Astrocyte (in vitro differentiated cells and primary cell): ENCODE results near the gene GORASP2. TPM values are rescaled to one million over a fixed set of nuclear protein-coding genes. Genes with fewer than 3 reads are reported as not detected.

Source experiments
- DNase-seq: peaks from one replicate; pipeline ENCODE4 v3.0.0-alpha.2; 2010; ENCODE audit warnings: low read depth
- FAIRE-seq: peaks from 2 replicates; lab custom pipeline; 2011; peaks lifted over from hg19 to GRCh38; lab: Jason Lieb, UNC
- H2AFZ ChIP-seq: 2 replicates; pipeline ENCODE4 v1.6.0; 2012; ENCODE audit warnings: low read depth, low read length, inconsistent platforms
- H3K27ac ChIP-seq: 2 replicates; pipeline ENCODE4 v1.5.1; 2011; ENCODE audit warnings: low read depth, low read length, inconsistent platforms
- H3K27me3 ChIP-seq: 2 replicates; pipeline ENCODE4 v1.6.0; 2011; ENCODE audit warnings: low read length, inconsistent platforms; ENCODE audit not compliant: insufficient read depth
- H3K36me3 ChIP-seq: 2 replicates; pipeline ENCODE4 v1.5.1; 2011; ENCODE audit warnings: low read length, inconsistent platforms; ENCODE audit not compliant: insufficient read depth
- H3K4me1 ChIP-seq: 2 replicates; pipeline ENCODE4 v1.5.1; 2011; ENCODE audit warnings: low read length, inconsistent platforms; ENCODE audit not compliant: insufficient read depth
- H3K4me2 ChIP-seq: 2 replicates; pipeline ENCODE4 v1.6.0; 2012; ENCODE audit warnings: low read length, inconsistent platforms
- H3K4me3 ChIP-seq: 2 replicates; pipeline ENCODE4 v1.5.1; 2011; ENCODE audit warnings: low read depth, mild to moderate bottlenecking, low read length, inconsistent platforms; ENCODE audit not compliant: insufficient read depth
- H3K79me2 ChIP-seq: 2 replicates; pipeline ENCODE4 v1.6.0; 2012; ENCODE audit warnings: mild to moderate bottlenecking, low read length, inconsistent platforms; ENCODE audit not compliant: insufficient read depth
- H3K9ac ChIP-seq: 2 replicates; pipeline ENCODE4 v1.6.0; 2012; ENCODE audit warnings: mild to moderate bottlenecking, low read length, inconsistent platforms
- H3K9me3 ChIP-seq: 2 replicates; pipeline ENCODE4 v1.5.1; 2012; ENCODE audit warnings: low read depth, mild to moderate bottlenecking, low read length, inconsistent platforms; ENCODE audit not compliant: insufficient read depth
- H4K20me1 ChIP-seq: 2 replicates; pipeline ENCODE4 v1.6.0; 2012; ENCODE audit warnings: low read length, inconsistent platforms; ENCODE audit not compliant: insufficient read depth
- H3K27ac Mint-ChIP-seq: one replicate; pipeline ENCODE4 v1.8.0; 2021; ENCODE audit warnings: mild to moderate bottlenecking, mixed read lengths; ENCODE audit not compliant: unreplicated experiment
- H3K27me3 Mint-ChIP-seq: one replicate; pipeline ENCODE4 v1.8.0; 2021; ENCODE audit warnings: low read depth, mixed read lengths; ENCODE audit not compliant: unreplicated experiment
- H3K36me3 Mint-ChIP-seq: one replicate; pipeline ENCODE4 v1.8.0; 2021; ENCODE audit warnings: low read depth, mixed read lengths; ENCODE audit not compliant: unreplicated experiment
- H3K4me1 Mint-ChIP-seq: one replicate; pipeline ENCODE4 v1.8.0; 2021; ENCODE audit warnings: low read depth, mixed read lengths; ENCODE audit not compliant: unreplicated experiment
- H3K4me3 Mint-ChIP-seq: one replicate; pipeline ENCODE4 v1.8.0; 2021; ENCODE audit warnings: mild to moderate bottlenecking, moderate library complexity, mixed read lengths; ENCODE audit not compliant: unreplicated experiment
- H3K9me3 Mint-ChIP-seq: one replicate; pipeline ENCODE4 v1.8.0; 2021; ENCODE audit warnings: mild to moderate bottlenecking, mixed read lengths; ENCODE audit not compliant: unreplicated experiment
- CTCF ChIP-seq: IDR thresholded peaks from 2 replicates; pipeline ENCODE4 v1.5.1; 2011; ENCODE audit warnings: low read depth, mild to moderate bottlenecking, inconsistent platforms, low read length, moderate library complexity; ENCODE audit not compliant: insufficient read depth
- EZH2 ChIP-seq: IDR thresholded peaks from 2 replicates; pipeline ENCODE4 v1.6.1; 2012; ENCODE audit warnings: mild to moderate bottlenecking, low read length, inconsistent platforms; ENCODE audit not compliant: insufficient read depth
- total RNA-seq: library from RNA; stranded (reverse); gene quantifications from 2 replicates; pipeline ENCODE4 v1.2.1, GENCODE V29; 2021

GORASP2 gene
- total RNA-seq, 1 donor from 2014 or later, result 116 TPM

GRCh38 chr2:170922634-170923494 lies 6.2 kb upstream of the GORASP2 start:
- DNase-seq, result no peak
- H3K4me2 ChIP-seq, result no peak overlapping the region
- Mint-ChIP-seq H3K9me3 (peaks cover 18% of the 10 kb centered on the region), H3K36me3 (peaks cover 2% of the 10 kb centered on the region), H3K27ac (no peak overlapping the region), H3K4me1 (no peaks in the 10 kb centered on the region), H3K4me3 (no peak overlapping the region), H3K27me3 (no peaks in the 10 kb centered on the region)
- H3K9me3 ChIP-seq, result peaks cover 20% of the 10 kb centered on the region
- no peak overlapping the region for H2AFZ ChIP-seq
- H3K4me3 ChIP-seq, result no peak overlapping the region
- no peaks in the 10 kb centered on the region for H3K36me3 ChIP-seq
- TF ChIP-seq CTCF (no peak), EZH2 (no peak)
- H3K9ac ChIP-seq, result no peak overlapping the region
- H3K4me1 ChIP-seq, result no peaks in the 10 kb centered on the region
- no peaks in the 10 kb centered on the region for H3K27me3 ChIP-seq
- H3K79me2 ChIP-seq, result no peaks in the 10 kb centered on the region
- no peaks in the 10 kb centered on the region for H4K20me1 ChIP-seq
- no peak for FAIRE-seq
- no peak overlapping the region for H3K27ac ChIP-seq

- H3K27ac Mint-ChIP-seq, result no peak overlapping the region
- Histone ChIP-seq H2AFZ (no peak overlapping the region), H3K36me3 (no peaks in the 10 kb centered on the region), H3K9me3 (peaks cover 14% of the 10 kb centered on the region), H3K4me3 (no peak overlapping the region), H3K4me2 (no peak overlapping the region), H3K79me2 (no peaks in the 10 kb centered on the region), H3K27ac (no peak overlapping the region), H3K4me1 (peaks cover 5% of the 10 kb centered on the region), H3K27me3 (no peaks in the 10 kb centered on the region), H4K20me1 (no peaks in the 10 kb centered on the region), H3K9ac (no peak overlapping the region)
- no peaks in the 10 kb centered on the region for H3K27me3 Mint-ChIP-seq
- FAIRE-seq, result no peak
- no peaks in the 10 kb centered on the region for H3K4me1 Mint-ChIP-seq
- H3K4me3 Mint-ChIP-seq, result no peak overlapping the region
- peaks cover under 1% of the 10 kb centered on the region for H3K36me3 Mint-ChIP-seq
- TF ChIP-seq CTCF (no peak), EZH2 (no peak)
- DNase-seq, result no peak
- peaks cover 9% of the 10 kb centered on the region for H3K9me3 Mint-ChIP-seq
Observed at GRCh38 chr2:170923799-170924198, 5.3 kb upstream of the GORASP2 start.

GRCh38 chr2:170924969-170925368 lies 4.1 kb upstream of the GORASP2 start:
- H3K9ac ChIP-seq, result no peak overlapping the region
- no peak overlapping the region for H3K4me3 ChIP-seq
- peaks cover 14% of the 10 kb centered on the region for H3K9me3 ChIP-seq
- Mint-ChIP-seq H3K4me1 (no peaks in the 10 kb centered on the region), H3K27ac (no peak overlapping the region), H3K36me3 (no peaks in the 10 kb centered on the region), H3K9me3 (peaks cover 6% of the 10 kb centered on the region), H3K27me3 (no peaks in the 10 kb centered on the region), H3K4me3 (no peak overlapping the region)
- FAIRE-seq (no peak), DNase-seq (no peak)
- no peak for TF ChIP-seq EZH2
- no peak for TF ChIP-seq CTCF
- H3K36me3 ChIP-seq, result no peaks in the 10 kb centered on the region
- no peak overlapping the region for H3K4me2 ChIP-seq
- H3K27ac ChIP-seq, result no peak overlapping the region
- H4K20me1 ChIP-seq, result peaks cover 3% of the 10 kb centered on the region
- peaks cover 10% of the 10 kb centered on the region for H3K79me2 ChIP-seq
- H2AFZ ChIP-seq, result no peak overlapping the region
- peaks cover 5% of the 10 kb centered on the region for H3K4me1 ChIP-seq
- no peaks in the 10 kb centered on the region for H3K27me3 ChIP-seq
